Activated CD8-positive, alpha-beta memory T cell treated with anti-CD3 and anti-CD28 coated beads, Interleukin-2, amount 50 U/mL, for 24 hours (primary cell): Measurements from ENCODE around the gene SH3BP4.

Experiments
- DNase-seq: peaks from one replicate; pipeline ENCODE4 v3.0.0-alpha.2; 2020; ENCODE audit errors: extremely low read depth

The SH3BP4 gene

DNA sequence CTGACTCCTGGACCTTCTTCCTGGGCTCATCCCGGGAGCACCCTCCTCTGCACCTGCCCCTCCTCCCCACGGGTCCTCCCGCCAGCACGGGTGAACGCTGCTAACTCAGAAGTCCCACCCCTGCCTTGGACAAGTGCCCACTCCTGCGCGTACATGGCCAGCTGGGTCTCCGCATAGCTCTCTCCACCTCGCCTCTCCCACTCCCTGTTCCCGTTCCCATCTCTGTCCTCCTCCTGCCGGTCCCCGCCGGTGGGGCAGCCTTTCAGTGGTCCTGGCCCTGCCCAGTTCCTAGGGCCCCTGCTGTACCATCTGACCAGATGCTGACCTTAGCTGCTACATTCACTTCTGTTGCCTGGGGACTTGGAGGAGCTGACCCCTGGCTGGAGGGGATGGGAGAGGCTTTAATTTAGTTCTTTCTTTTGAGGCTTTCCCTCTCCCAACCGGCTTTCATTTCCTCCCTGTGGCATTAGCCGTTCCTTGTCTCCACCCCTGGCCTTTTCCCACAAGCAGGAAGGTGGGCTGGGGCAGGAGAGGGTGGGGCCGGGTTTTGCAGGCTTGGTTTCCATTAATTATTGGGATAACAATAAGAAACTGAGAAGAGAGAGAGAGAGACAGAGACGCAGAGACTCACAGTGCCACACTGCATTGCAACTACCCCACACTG lies 136.1 kb downstream of the SH3BP4 start:
- no peak for DNase-seq

DNA sequence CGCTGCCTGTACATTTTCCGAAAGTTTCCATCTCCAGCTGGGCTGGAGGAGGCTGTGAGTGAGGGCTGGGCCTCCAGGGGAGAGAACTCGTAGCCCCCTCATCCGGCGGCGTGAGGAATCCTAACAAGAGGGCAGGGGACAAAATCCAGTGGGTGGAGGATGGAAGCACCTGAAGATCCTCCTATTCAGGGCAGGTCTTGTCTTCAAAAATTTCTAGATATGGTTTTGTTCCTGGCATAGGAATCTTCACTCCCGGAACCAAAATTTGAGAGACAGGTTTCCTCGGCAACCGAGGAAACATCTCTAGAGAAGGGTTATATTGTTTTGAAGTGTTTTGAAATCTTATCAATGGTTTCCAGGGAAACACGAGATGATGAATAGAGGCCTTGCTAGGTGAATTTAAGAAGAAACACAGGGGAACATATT lies 136.7 kb downstream of the SH3BP4 start:
- DNase-seq = no peak

DNA sequence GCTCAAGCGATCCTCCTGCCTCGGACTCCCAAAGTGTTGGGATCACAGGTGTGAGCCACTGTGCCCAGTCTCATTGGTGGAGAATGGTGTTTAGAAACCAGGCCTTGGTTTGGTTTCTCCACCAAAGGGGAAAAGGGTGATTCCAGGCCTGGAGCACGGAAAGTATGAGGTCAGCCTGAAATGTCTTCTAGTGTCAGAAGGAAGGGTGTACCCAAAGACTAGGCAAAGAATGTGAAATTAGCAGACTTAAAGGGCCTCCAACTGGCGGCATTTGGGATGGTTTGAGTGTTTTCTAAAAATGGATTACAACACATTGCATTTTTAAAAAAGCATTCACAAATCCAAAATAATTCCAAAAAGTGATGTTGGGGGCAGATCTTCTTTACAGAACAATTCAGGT lies 139.6 kb downstream of the SH3BP4 start:
- no peak for DNase-seq

DNA sequence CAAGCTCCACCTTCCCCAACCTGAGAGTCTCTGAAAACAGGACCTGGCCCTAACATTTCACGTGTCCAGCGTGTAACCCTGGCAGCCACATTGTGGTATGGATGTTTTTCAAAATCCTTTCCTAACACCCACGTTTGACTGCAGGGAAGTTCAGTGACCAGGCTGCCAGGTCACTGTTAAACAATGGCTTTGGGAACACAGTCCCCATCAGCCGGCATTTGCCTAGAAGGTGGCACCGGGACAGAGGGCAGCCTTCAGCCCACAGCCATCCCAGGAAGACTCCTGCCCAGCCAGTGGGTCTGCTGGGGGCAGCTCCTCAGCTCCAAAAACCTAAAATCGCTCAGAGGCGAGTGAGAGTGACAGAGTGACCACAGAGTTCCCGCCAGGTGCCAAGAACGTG lies 140.2 kb downstream of the SH3BP4 start:
- no peak for DNase-seq

DNA sequence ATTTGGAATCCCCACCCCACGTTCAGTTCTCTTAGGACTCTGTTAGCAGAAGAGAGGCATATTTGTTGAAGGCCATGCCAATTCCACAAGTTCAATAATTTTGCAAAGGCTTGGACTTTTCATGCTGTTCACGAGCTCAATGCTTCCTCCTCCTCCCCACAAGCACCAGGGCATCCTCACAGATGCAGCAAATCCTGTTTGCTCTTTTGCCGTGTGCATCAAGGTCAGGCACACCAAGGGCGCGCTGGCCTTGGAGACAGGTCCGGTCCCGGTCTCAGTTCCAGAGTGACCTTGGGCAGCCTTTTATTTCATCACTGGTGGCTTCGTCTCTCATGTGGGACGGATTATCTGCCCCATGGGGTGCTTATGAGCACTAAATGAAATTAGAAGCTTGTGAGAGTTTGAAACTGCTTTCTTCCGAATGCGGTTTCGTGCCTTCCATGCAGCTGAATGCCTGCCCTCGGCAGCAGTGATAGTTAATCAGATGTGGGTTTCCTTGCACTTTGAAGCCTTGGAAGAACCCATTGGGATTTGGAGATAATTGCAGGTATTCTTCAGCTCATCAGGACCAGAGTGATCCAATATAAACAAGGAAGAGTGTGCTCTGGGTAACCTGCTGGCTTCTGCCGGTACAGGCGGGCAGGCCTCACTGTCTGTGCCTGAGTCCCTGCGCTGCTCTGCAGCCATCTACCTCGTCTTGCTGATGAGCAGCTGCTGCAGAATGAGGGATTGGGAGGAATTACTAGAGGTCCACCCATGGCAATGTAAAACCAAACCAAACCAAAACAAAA lies 140.8 kb downstream of the SH3BP4 start:
- DNase-seq = no peak

DNA sequence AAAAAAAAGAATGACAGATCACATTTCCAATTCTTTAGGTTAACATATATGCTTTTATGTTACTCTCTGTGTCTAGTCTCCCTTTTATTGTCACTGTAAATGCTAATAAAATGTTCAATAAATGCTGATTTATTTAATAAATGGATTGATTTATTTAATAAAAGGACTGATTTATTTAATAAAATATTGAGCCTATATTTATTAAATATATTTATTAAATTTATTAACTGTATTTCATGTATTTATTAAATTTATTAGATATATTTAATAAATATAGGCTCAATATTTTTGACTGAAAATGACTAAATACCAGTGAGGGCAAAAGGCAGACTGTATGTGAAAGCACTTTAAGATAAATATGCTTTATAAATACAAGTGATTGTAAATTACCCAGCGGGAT lies 142.6 kb downstream of the SH3BP4 start:
- DNase-seq = no peak

DNA sequence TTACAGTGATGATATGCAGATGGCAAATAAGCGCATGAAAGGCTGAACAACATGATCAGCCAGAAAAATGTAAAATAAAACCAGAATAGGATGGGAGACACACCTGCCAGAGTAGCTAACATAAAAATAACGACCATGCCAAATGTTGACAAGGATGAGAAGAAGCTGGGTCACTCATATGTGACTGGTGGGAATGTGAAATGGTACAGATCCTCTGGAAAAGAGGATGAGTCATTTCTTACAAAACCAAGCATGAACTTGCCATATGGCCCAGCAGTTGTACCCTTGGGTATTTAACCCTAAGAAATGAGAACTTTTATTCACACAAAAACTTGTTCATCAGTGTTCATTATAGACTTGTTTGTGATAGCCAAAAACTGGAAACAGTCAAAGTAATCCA lies 143.8 kb downstream of the SH3BP4 start:
- no peak for DNase-seq

DNA sequence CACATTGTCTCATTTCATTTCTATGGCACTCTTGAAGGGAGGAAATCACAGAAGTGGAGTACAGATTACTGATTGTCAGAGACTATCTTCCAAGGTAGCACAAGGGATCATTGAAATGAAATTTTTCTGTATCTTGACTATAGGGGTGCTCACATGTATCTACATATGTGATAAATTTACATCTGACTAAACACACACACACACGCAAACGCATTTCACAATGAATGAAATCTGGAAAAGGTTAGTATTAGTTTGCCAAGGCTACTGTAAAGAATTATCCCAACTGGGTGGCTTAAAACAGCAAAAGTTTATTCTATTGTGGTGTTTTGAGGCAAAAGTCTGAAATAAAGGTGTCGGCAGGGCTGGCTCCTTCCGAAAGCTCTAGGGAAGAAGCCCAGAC lies 144.6 kb downstream of the SH3BP4 start:
- DNase-seq = no peak

DNA sequence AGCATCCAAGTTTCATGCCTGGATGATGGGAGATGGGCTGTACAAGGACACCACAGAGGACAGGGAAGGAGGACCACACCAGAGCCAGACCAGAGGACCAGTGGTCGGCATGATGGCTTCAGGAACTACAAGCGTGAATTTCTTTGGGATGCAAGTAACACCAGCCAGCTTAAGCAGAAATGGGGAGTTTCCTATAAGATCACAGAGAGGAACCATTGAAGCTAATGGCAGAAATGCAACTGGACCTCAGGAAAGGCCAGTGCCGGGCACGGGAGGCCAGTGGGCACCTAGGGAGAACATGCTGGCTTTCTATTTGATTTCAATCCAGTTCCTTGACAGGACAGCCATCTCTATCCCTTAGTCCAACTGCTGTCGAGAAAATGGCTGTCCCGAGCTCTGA lies 145.4 kb downstream of the SH3BP4 start:
- DNase-seq = no peak

DNA sequence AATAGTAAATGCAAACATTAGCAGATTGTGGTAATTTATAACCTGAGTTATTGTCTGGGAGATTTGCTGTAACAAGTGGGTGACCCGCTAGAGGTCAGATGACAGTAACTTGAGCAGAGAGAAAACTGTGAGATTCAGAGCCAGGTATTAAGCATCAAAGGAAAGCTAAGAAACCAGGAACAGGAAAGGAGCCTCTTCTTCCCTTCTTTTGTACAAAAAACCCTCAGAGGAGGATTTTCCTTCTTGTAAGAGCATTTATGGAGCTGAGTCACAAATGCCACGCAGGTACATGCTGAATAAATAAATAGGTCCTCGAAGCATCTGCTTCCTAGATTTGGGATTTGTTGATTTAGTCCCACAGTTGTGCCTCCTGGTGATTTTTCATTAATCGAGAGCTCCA lies 146.5 kb downstream of the SH3BP4 start:
- no peak for DNase-seq

DNA sequence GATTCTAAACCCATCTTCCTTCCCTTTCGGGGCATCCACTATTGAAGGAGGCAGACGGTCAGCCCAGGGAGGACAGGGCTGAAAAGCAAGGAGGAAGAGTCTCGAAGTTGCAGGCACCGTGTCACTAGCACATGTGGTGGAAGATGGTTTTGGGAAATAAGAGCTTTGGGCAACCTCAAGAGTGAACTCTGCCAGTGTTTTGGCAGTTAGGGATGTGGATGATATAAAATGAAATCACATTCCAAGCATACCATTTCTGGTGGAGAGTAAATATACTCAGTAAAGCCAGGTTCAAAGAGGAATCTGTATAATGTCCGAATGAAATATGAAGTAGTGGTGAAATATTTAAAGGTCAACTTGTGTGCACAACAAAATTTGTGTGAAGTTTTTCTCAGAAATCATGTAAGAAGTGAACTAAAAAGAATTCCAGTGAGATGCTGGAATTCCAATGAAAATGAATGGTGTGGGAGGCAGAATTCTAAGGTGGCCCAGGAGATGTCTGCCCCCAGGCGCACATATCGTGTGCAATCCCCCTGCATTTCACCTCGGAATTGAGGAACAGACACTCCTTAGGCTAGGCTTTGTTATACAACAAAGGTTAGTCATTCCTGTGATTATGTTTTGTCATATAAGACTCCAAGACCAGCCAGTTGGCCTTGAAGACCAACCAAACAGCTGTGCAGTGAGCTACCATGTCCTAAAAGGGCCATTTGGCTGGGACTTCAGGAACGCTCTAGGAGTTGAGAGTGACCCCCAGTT lies 147.1 kb downstream of the SH3BP4 start:
- DNase-seq = no peak

DNA sequence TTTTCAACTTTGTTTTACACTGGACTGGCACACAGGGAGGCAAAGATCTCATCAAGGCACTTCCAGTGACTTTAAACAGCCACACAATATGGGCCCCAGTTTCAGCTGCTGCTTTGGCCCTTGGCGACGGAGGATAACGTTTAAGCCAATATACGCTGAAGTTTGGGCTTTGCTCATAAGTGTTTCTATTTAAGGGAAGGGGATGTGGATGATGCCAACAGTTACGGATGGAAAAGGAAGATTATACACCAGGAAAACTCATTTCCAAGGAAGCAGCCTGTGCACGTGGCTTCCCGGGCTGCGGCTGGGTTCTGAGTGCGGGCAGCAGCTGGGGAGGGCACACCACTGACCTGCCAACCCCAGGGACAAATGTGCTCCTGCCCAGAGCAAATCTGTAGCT lies 151.1 kb downstream of the SH3BP4 start:
- no peak for DNase-seq
